ENCODE measurements around the gene ENTR1. TPM values are rescaled to one million over a fixed set of nuclear protein-coding genes. Genes with fewer than 3 reads are reported as not detected.

ENTR1 gene
- total and polyA plus RNA-seq, 12 donors = 11.5 to 26.9 (median 15.8) TPM

GRCh38 chr9:136437839-136438547 lies 27.6 kb upstream of the ENTR1 start:
- Histone ChIP-seq H3K4me3 (peak overlapping the region; percentile 78 to 99 (median 96)), H3K27me3 (no peaks in the 10 kb centered on the region), H3K4me1 (peaks cover 18 to 43% (median 38%) of the 10 kb centered on the region in 9 donors), H3K36me3 (peaks cover under 1 to 60% (median 16%) of the 10 kb centered on the region in 9 donors), H3K9me3 (no peaks in the 10 kb centered on the region), H3K27ac (peak overlapping the region in 5 of 10 donors; percentile 78 to 90 (median 86))
- WGBS, 2 donors = 44 to 49% methylated on average over 37 of the region's 37 CpGs
- TF ChIP-seq CTCF (IDR thresholded peaks at IDR 0.05) = no peak
- intact Hi-C loops (cut with DNase I) = no loop called here
- DNase-seq (no peak), ATAC-seq (peak in 2 of 8 donors; percentile 7 to 17)

- Histone ChIP-seq H3K36me3 (peaks cover 0 to 60% (median 13%) of the 10 kb centered on the region in 9 donors), H3K4me3 (peak overlapping the region in 9 of 10 donors; percentile 78 to 99 (median 97)), H3K27me3 (no peaks in the 10 kb centered on the region), H3K27ac (peak overlapping the region in 2 of 10 donors; percentile 79 to 90), H3K9me3 (no peaks in the 10 kb centered on the region), H3K4me1 (peaks cover 18 to 43% (median 38%) of the 10 kb centered on the region in 9 donors)
- 59 to 69% methylated on average over 8 of the region's 8 CpGs for WGBS, 2 donors
- no peak for DNase-seq
- no peak for ATAC-seq
- no peak for TF ChIP-seq CTCF (IDR thresholded peaks at IDR 0.05)
- intact Hi-C loops (cut with DNase I) = no loop called here
Observed at GRCh38 chr9:136437430-136437829, 27.0 kb upstream of the ENTR1 start.

- 92 to 93% methylated on average over 25 of the region's 25 CpGs for WGBS, 2 donors
- no peak for TF ChIP-seq CTCF (IDR thresholded peaks at IDR 0.05)
- intact Hi-C loops (cut with DNase I) = no loop called here
- Histone ChIP-seq H3K9me3 (no peaks in the 10 kb centered on the region), H3K4me1 (peaks cover 18 to 43% (median 38%) of the 10 kb centered on the region in 9 donors), H3K27me3 (no peaks in the 10 kb centered on the region), H3K36me3 (peaks cover 0 to 55% (median 12%) of the 10 kb centered on the region in 9 donors), H3K27ac (peak overlapping the region in 1 of 10 donors; percentile 3), H3K4me3 (no peak overlapping the region)
- no peak for DNase-seq
- ATAC-seq = no peak
Observed at GRCh38 chr9:136436055-136436634, 25.7 kb upstream of the ENTR1 start.

- ATAC-seq (no peak), DNase-seq (no peak)
- Histone ChIP-seq H3K27ac (no peak overlapping the region), H3K9me3 (no peaks in the 10 kb centered on the region), H3K4me1 (peaks cover 18 to 37% (median 31%) of the 10 kb centered on the region in 9 donors), H3K27me3 (no peaks in the 10 kb centered on the region), H3K36me3 (peaks cover 0 to 61% (median 9%) of the 10 kb centered on the region in 9 donors), H3K4me3 (no peak overlapping the region)
- no peak for TF ChIP-seq CTCF (IDR thresholded peaks at IDR 0.05)
- intact Hi-C loops (cut with DNase I) = no loop called here
- WGBS, 2 donors = 91 to 94% methylated on average over 17 of the region's 17 CpGs
Observed at GRCh38 chr9:136434580-136435169, 24.3 kb upstream of the ENTR1 start.

All from heart right ventricle (tissue), 16 donors.